GM12891 (cell line): Measurements from ENCODE around the gene INTS6.

Source experiments
- POLR2A ChIP-seq: IDR thresholded peaks from 2 replicates; pipeline ENCODE4 v1.6.1; 2011; ENCODE audit warnings: low read depth, low read length, control low read depth
- POLR2AphosphoS5 ChIP-seq: IDR thresholded peaks from 2 replicates; pipeline ENCODE4 v1.6.1; 2011; ENCODE audit warnings: low read depth, low read length, control low read depth
- POU2F2 ChIP-seq: IDR thresholded peaks from 2 replicates; pipeline ENCODE4 v1.6.1; 2011; ENCODE audit warnings: low read depth, mild to moderate bottlenecking, control low read depth, low read length, moderate library complexity
- SPI1 ChIP-seq: IDR thresholded peaks from 2 replicates; pipeline ENCODE4 v1.6.1; 2011; ENCODE audit warnings: low read depth, low read length, control low read depth
- TAF1 ChIP-seq: IDR thresholded peaks from 2 replicates; pipeline ENCODE4 v1.6.1; 2011; ENCODE audit warnings: low read depth, low read length, control low read depth

DNA sequence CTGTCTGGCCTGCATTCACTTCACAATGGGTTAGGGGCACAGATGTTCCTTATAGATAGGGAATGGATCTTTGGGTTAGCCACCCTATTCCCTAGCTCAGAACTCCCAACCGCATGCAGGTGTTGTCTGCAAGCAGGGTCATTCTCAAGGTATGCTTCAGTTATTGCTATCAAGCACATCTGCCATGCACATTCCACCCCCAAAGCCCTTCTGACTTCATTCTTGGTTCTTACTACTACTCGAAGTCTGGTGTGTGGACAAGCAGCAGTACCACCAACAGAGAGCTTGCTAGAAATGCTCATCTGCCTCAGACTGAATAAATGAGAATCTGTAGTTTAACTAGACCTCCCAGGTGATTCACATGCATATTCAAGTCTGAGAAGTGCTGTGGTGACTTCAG lies 82.0 kb downstream of the INTS6 start:
- no peak for TF ChIP-seq POLR2A
- no peak for TF ChIP-seq SPI1
- no peak for TF ChIP-seq POLR2AphosphoS5
- no peak for TF ChIP-seq TAF1
- TF ChIP-seq POU2F2 = no peak
